MCF 10A (cell line): Measurements from ENCODE around the gene CPXM1. TPM values are rescaled to one million over a fixed set of nuclear protein-coding genes. Genes with fewer than 3 reads are reported as not detected.
A peak's percentile ranks its signal among the peaks of the same experiment; 100 is the strongest.

Source experiments
- BruUV-seq: library from RNA; stranded (reverse); fragments of 400-500 nt; replicated peaks from 2 replicates; lab custom pipeline; 2021; lab: Mats Ljungman, UMichigan
- CTCF ChIA-PET: fragments of 300-600 bp; sonication (Branson Sonifier 250); formaldehyde crosslinking; extraction: SDS; loops from one replicate; lab custom pipeline; 2021; ENCODE audit warnings: antibody characterized with exemption, inconsistent platforms; lab: Yijun Ruan, JAX
- POLR2A ChIA-PET: fragments of 300-600, 350-650 bp; sonication (Branson Sonifier 250); formaldehyde crosslinking; extraction: SDS; loops from one replicate; lab custom pipeline; 2020; ENCODE audit warnings: antibody characterized with exemption, inconsistent platforms; lab: Yijun Ruan, JAX
- DNase-seq: peaks from one replicate; pipeline ENCODE4 v3.0.0-alpha.2; 2018; ENCODE audit not compliant: unreplicated experiment
- H3K27ac Mint-ChIP-seq: one replicate; pipeline ENCODE4 v1.8.0; 2022; ENCODE audit warnings: mild to moderate bottlenecking, low read depth, mixed read lengths; ENCODE audit not compliant: unreplicated experiment
- H3K27me3 Mint-ChIP-seq: one replicate; pipeline ENCODE4 v1.8.0; 2022; ENCODE audit warnings: mixed read lengths; ENCODE audit not compliant: insufficient read depth, unreplicated experiment
- H3K36me3 Mint-ChIP-seq: one replicate; pipeline ENCODE4 v1.8.0; 2022; ENCODE audit warnings: mild to moderate bottlenecking, moderate library complexity, mixed read lengths; ENCODE audit not compliant: insufficient read depth, unreplicated experiment
- H3K4me1 Mint-ChIP-seq: one replicate; pipeline ENCODE4 v1.8.0; 2022; ENCODE audit warnings: mixed read lengths; ENCODE audit not compliant: insufficient read depth, unreplicated experiment
- H3K4me3 Mint-ChIP-seq: one replicate; pipeline ENCODE4 v1.8.0; 2022; ENCODE audit warnings: mild to moderate bottlenecking, moderate library complexity, mixed read lengths; ENCODE audit not compliant: unreplicated experiment
- H3K9me3 Mint-ChIP-seq: one replicate; pipeline ENCODE4 v1.8.0; 2022; ENCODE audit warnings: mixed read lengths; ENCODE audit not compliant: unreplicated experiment
- CTCF ChIP-seq: fragments of 200-600 bp; IDR thresholded peaks from one replicate; pipeline ENCODE4 v1.8.0; 2022; ENCODE audit warnings: antibody characterized with exemption, mild to moderate bottlenecking; ENCODE audit not compliant: unreplicated experiment
- intact Hi-C: fragments of 100-400 bp; cut with micrococcal nuclease; formaldehyde crosslinking; loops from 2 replicates; pipeline ENCODE4 v1.14.1; 2022
- total RNA-seq: library from RNA; stranded (reverse); gene quantifications from 2 replicates; pipeline ENCODE4 v1.2.3, GENCODE V29; 2022

Gene CPXM1
- total RNA-seq, 1 experiment from 2014 or later, result not detected

DNA sequence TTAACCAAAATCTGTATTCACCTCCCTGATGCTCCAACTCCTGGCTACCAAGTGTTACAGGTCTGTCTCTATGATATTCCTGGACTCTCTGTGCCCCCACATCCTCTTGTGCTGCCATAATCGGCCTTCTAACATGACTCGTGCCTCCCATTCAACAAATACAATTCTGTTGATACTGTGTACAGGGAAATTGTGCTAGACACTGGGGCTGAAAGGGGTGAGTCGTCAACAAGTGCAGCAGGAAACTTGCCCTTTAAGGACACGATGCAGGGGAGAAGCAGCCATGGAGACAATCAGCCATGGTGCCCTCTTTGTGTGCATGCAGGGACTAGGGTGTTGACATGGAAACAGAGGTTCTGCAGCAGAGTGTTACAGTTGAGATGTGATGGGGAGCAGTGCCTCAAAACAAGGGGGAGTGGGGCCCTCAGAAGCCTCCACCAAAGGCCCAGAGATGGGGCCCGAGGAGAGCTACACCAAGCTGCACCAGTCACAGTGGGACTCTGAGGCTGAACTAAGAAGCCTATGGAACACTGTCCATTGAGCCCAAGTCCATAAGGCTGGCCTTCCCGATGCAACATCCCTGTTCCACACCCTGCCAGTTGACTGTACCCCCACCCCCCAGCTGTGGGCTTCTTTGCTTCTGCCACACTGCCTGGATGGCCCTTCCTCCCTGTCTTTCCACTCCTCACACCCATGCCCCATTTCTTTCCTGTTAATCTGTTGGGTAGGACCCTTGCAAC, 37.0 kb upstream of the CPXM1 start:
- no peak for TF ChIP-seq CTCF
- Mint-ChIP-seq H3K9me3 (no peaks in the 10 kb centered on the region), H3K4me1 (peaks cover 7% of the 10 kb centered on the region), H3K27me3 (no peaks in the 10 kb centered on the region), H3K27ac (no peak overlapping the region), H3K36me3 (peaks cover 13% of the 10 kb centered on the region), H3K4me3 (no peak overlapping the region)
- ChIA-PET CTCF (no interaction called here), POLR2A (interaction anchor here (1.0 to 1.2 kb wide), 2 partner anchors 25 to 139 kb away, joined by 3 to 4 read pairs; no protein-coding TSS in a partner anchor)
- BruUV-seq, result no TSS peak
- intact Hi-C loops, result no loop called here
- no peak for DNase-seq

GRCh38 chr20:2836035-2836434, 35.6 kb upstream of the CPXM1 start:
- no TSS peak for BruUV-seq
- intact Hi-C loops, result no loop called here
- ChIA-PET CTCF (no interaction called here), POLR2A (interaction anchor here (0.6 to 1.2 kb wide), 3 partner anchors 26 to 137 kb away, joined by 3 to 4 read pairs (median 3); no protein-coding TSS in a partner anchor)
- TF ChIP-seq CTCF, result no peak
- Mint-ChIP-seq H3K9me3 (no peaks in the 10 kb centered on the region), H3K4me3 (no peak overlapping the region), H3K27ac (no peak overlapping the region), H3K4me1 (peaks cover 7% of the 10 kb centered on the region), H3K27me3 (no peaks in the 10 kb centered on the region), H3K36me3 (peaks cover 7% of the 10 kb centered on the region)
- DNase-seq, result no peak

- Mint-ChIP-seq H3K4me1 (peaks cover 7% of the 10 kb centered on the region), H3K27ac (no peak overlapping the region), H3K36me3 (peaks cover 7% of the 10 kb centered on the region), H3K9me3 (no peaks in the 10 kb centered on the region), H3K4me3 (no peak overlapping the region), H3K27me3 (no peaks in the 10 kb centered on the region)
- TSS peak; percentile 3 for BruUV-seq
- POLR2A ChIA-PET, result no interaction called here
- CTCF ChIA-PET, result no interaction called here
- no peak for TF ChIP-seq CTCF
- DNase-seq, result no peak
- intact Hi-C loops, result no loop called here
Observed at GRCh38 chr20:2835331-2835796, 34.9 kb upstream of the CPXM1 start.

- TF ChIP-seq CTCF, result no peak
- CTCF ChIA-PET, result interaction anchor here (0.7 to 0.9 kb wide), 2 partner anchors 14 to 89 kb away, joined by 3 read pairs; no protein-coding TSS in a partner anchor
- peaks cover 7% of the 10 kb centered on the region for H3K36me3 Mint-ChIP-seq
- POLR2A ChIA-PET, result interaction anchor here (0.6 to 0.7 kb wide), 2 partner anchors 29 to 58 kb away, joined by 4 to 5 read pairs; no protein-coding TSS in a partner anchor
- H3K27ac Mint-ChIP-seq, result no peak overlapping the region
- no TSS peak for BruUV-seq
- no peak overlapping the region for H3K4me3 Mint-ChIP-seq
- peaks cover 6% of the 10 kb centered on the region for H3K27me3 Mint-ChIP-seq
- no peaks in the 10 kb centered on the region for H3K9me3 Mint-ChIP-seq
- no peak for DNase-seq
- peaks cover 5% of the 10 kb centered on the region for H3K4me1 Mint-ChIP-seq
- intact Hi-C loops, result no loop called here
Observed at GRCh38 chr20:2834401-2835110, 34.1 kb upstream of the CPXM1 start.
